Measurements from ENCODE around the gene FBN3.
"Not testable (repeated sequence)": the region's sequence is repeated elsewhere in the genome, so short reads cannot be mapped to it uniquely, and the experiment has no call there.

Gene FBN3

GRCh38 chr19:8115805-8116396, 33.5 kb downstream of the FBN3 start:
- no peak for FAIRE-seq

GRCh38 chr19:8113017-8113416, 36.4 kb downstream of the FBN3 start:
- FAIRE-seq: no peak

GRCh38 chr19:8111376-8111775, 38.0 kb downstream of the FBN3 start:
- no peak for FAIRE-seq

- FAIRE-seq: no peak
These were observed 38.5 kb downstream of the FBN3 start for GRCh38 chr19:8110931-8111330.

GRCh38 chr19:8109890-8110662, 39.3 kb downstream of the FBN3 start:
- FAIRE-seq: no peak

- no peak for FAIRE-seq
These were observed 39.9 kb downstream of the FBN3 start for GRCh38 chr19:8109455-8109854.

- no peak for FAIRE-seq
These were observed 40.6 kb downstream of the FBN3 start for GRCh38 chr19:8108560-8109445.

GRCh38 chr19:8107301-8107903, 42.0 kb downstream of the FBN3 start:
- no peak for FAIRE-seq

GRCh38 chr19:8105471-8105870, 43.9 kb downstream of the FBN3 start:
- no peak for FAIRE-seq

- not testable (repeated sequence) for FAIRE-seq
These were observed 47.5 kb downstream of the FBN3 start for GRCh38 chr19:8101910-8102309.

- FAIRE-seq: no peak
These were observed 48.1 kb downstream of the FBN3 start for GRCh38 chr19:8101311-8101710.

GRCh38 chr19:8097681-8098567, 51.5 kb downstream of the FBN3 start:
- FAIRE-seq: no peak

- no peak for FAIRE-seq
These were observed 52.2 kb downstream of the FBN3 start for GRCh38 chr19:8097198-8097597.

GRCh38 chr19:8096071-8096470, 53.3 kb downstream of the FBN3 start:
- no peak for FAIRE-seq

- no peak for FAIRE-seq
These were observed 54.0 kb downstream of the FBN3 start for GRCh38 chr19:8095354-8095886.

GRCh38 chr19:8094336-8094735, 55.1 kb downstream of the FBN3 start:
- FAIRE-seq: no peak

- no peak for FAIRE-seq
These were observed 55.7 kb downstream of the FBN3 start for GRCh38 chr19:8093740-8094139.

GRCh38 chr19:8090950-8091349, 58.4 kb downstream of the FBN3 start:
- FAIRE-seq: no peak

GRCh38 chr19:8089664-8090601, 59.5 kb downstream of the FBN3 start:
- no peak for FAIRE-seq

Data from endometrium (tissue), 2 donors.